K562 treated with DMSO at 1 percent for 4 hours (cell line): ENCODE data around the gene SCN3B. TPM values are rescaled to one million over a fixed set of nuclear protein-coding genes. Genes with fewer than 3 reads are reported as not detected.

Experiments
- total RNA-seq: library from RNA; unstranded; fragments of 300-600 nt; gene quantifications from 2 replicates; pipeline ENCODE4 v1.2.3, GENCODE V29; 2022; ENCODE audit not compliant: insufficient read depth

SCN3B gene, protein sequence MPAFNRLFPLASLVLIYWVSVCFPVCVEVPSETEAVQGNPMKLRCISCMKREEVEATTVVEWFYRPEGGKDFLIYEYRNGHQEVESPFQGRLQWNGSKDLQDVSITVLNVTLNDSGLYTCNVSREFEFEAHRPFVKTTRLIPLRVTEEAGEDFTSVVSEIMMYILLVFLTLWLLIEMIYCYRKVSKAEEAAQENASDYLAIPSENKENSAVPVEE
- total RNA-seq: not detected in 2 replicates

GRCh38 chr11:123654566-123655081, at the start of gene SCN3B:
TSS of gene SCN3B (minus strand) at chr11:123654624. CDS start at chr11:123653801, 823 bp downstream.

Other genes starting within 250 kb of the SCN3B start
- 0.62 and 2.6 TPM in 2 replicates for gene GRAMD1B, start 224.4 kb downstream of the SCN3B start, total RNA-seq
- 2.8 and 4.9 TPM in 2 replicates for gene ZNF202, start 87.0 kb upstream of the SCN3B start, total RNA-seq
- not detected in 2 replicates for gene OR6X1, start 99.9 kb upstream of the SCN3B start, total RNA-seq
- gene OR6M1, start 151.7 kb upstream of the SCN3B start, total RNA-seq: not detected in 2 replicates
- gene TMEM225, start 231.0 kb upstream of the SCN3B start, total RNA-seq: not detected in 2 replicates
- not detected in 2 replicates for gene OR8D4, start 247.5 kb upstream of the SCN3B start, total RNA-seq